Brain microvascular endothelial cell (primary cell): ENCODE results near the gene GLG1.
"Not testable (repeated sequence)": the region's sequence is repeated elsewhere in the genome, so short reads cannot be mapped to it uniquely, and the experiment has no call there.

Source experiments
- DNase-seq: peaks from one replicate; pipeline ENCODE4 v3.0.0-alpha.2; 2020
- H3K27ac ChIP-seq: fragments of 250-450 bp; sonication (Bioruptor Pico); 2 replicates; pipeline ENCODE4 v1.5.1; 2020; ENCODE audit warnings: mild to moderate bottlenecking, moderate library complexity
- H3K27me3 ChIP-seq: fragments of 250-450 bp; sonication (Bioruptor Pico); replicated peaks from 2 replicates; pipeline ENCODE4 v1.5.1; 2020; ENCODE audit warnings: mild to moderate bottlenecking
- H3K36me3 ChIP-seq: fragments of 250-450 bp; sonication (Bioruptor Pico); replicated peaks from 2 replicates; pipeline ENCODE4 v1.5.1; 2020; ENCODE audit warnings: mild to moderate bottlenecking
- H3K4me3 ChIP-seq: 2 replicates; pipeline ENCODE4 v1.5.1; 2011; ENCODE audit warnings: low read depth, mild to moderate bottlenecking, control low read depth, low read length, moderate library complexity
- CTCF ChIP-seq: IDR thresholded peaks from 2 replicates; pipeline ENCODE4 v1.5.1; 2011; ENCODE audit warnings: low read depth, mild to moderate bottlenecking, moderate library complexity, low read length, control low read depth, inconsistent platforms; ENCODE audit errors: missing control alignments
- in situ Hi-C: cut with HindIII; loops from 2 replicates; pipeline ENCODE4 v1.10.0; 2017; ENCODE audit warnings: low sequenced_read_pairs, low pct_ligation_motif_present

GLG1 gene

DNA sequence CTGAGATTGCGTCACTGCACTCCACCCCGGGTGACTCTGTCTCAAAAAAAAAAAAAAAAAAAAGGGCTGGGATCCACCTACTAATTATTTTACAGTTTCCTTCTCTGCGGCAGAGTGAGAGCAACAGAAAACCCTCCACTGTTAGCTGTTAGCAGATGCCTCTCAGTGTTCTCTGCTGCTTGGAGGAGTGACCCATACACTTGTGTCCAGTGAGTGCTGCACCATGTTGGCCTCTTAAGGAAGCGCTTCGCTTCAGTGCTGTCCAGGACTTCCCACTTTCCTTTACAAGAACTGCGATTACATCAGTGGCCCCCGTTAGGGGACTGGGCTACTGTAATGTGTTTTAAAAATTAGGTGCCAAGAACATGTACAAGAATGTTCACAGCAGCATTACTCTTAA is 167.2 kb downstream of the GLG1 start:
- no peak for TF ChIP-seq CTCF
- in situ Hi-C loops, result no loop called here
- Histone ChIP-seq H3K36me3 (peaks cover 5% of the 10 kb centered on the region), H3K27ac (no peak overlapping the region), H3K27me3 (no peaks in the 10 kb centered on the region), H3K4me3 (no peak overlapping the region)
- DNase-seq, result no peak

DNA sequence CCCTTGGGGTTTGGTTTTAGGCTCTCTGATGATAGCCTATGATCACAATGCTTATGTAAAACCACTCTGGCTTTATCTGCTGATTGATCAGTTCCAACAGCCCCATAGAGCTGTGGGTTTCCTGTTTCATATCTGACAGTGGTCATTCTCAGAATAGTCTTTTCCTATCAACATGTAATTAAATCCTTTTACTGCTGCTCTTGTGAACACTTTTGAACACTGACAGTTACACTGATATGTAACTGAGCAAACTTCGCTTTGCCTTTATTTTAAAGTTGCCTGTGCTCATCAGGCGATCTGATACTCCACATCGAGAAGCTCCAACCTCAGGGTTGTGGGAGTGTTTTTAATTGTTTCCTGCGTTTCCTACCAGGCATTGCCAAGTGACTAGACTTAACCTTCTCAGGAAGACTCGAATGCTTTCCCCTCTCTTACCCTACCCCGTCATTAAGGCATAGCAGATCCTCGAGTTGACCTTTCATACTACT is 168.4 kb downstream of the GLG1 start:
- in situ Hi-C loops, result no loop called here
- no peak overlapping the region for H3K27ac ChIP-seq

DNA sequence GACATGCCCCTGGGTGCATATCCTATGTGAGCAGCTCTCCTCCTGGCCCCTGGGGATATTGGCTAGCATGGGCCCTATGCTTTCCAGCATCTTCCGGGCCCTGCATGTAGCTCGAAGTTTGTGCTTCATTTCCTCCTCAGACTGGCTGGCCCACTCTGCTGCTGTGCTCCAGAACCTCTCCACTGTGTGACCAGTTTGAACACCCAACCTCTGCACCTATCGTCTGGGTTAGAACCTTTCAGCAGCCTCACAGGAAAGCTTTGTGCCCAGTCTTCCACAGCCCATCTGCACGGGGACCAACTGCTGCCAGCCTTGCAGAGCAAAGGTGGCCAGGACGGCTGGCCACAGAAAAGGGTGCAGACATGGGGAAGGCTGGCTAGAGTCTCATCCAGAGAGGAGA is 175.4 kb downstream of the GLG1 start:
- Histone ChIP-seq H3K27ac (no peak overlapping the region), H3K27me3 (no peaks in the 10 kb centered on the region), H3K36me3 (no peaks in the 10 kb centered on the region), H3K4me3 (no peak overlapping the region)
- TF ChIP-seq CTCF, result no peak
- DNase-seq, result no peak
- in situ Hi-C loops, result no loop called here

More for the DNA sequence above, 168.4 kb downstream of the GLG1 start:
- TF ChIP-seq CTCF, result no peak
- H3K27me3 ChIP-seq, result no peaks in the 10 kb centered on the region
- no peak for DNase-seq
- H3K4me3 ChIP-seq, result no peak overlapping the region
- peaks cover 5% of the 10 kb centered on the region for H3K36me3 ChIP-seq

GRCh38 chr16:74430036-74430712 is 176.7 kb downstream of the GLG1 start:
- H3K27me3 ChIP-seq, in situ Hi-C loops, H3K36me3 ChIP-seq, H3K27ac ChIP-seq, H3K4me3 ChIP-seq: not testable (repeated sequence)
- peak; percentile 51 for DNase-seq
- TF ChIP-seq CTCF, result peak; percentile 71

- H3K36me3 ChIP-seq, H3K27ac ChIP-seq, in situ Hi-C loops, DNase-seq, H3K27me3 ChIP-seq, H3K4me3 ChIP-seq: not testable (repeated sequence)
Observed at GRCh38 chr16:74428493-74428892, 178.4 kb downstream of the GLG1 start.

GRCh38 chr16:74425751-74426150 is 181.2 kb downstream of the GLG1 start:
- H3K27ac ChIP-seq, in situ Hi-C loops, H3K27me3 ChIP-seq, DNase-seq, H3K4me3 ChIP-seq, H3K36me3 ChIP-seq: not testable (repeated sequence)

DNA sequence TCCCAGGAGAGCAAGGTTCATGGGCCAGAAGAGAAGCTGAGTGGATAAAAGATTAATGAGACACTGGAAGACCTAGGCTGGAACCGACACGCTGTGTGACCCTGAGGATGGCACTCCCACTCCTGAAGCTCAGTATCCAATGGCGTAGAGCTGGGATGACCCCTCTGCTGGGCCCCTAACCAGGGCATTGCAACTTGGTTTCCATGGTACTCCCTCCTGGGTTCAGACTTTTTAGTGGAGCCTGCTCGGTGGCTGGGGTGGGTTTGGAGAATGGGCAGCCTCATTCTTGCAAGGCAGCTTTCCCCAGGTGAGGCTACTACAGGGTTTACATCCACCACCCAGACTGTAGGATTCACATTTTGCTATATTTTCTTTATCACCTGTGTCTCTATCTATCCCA is 183.2 kb downstream of the GLG1 start:
- in situ Hi-C loops, DNase-seq, H3K27me3 ChIP-seq, H3K4me3 ChIP-seq, H3K27ac ChIP-seq, H3K36me3 ChIP-seq: not testable (repeated sequence)

GRCh38 chr16:74422086-74422485 is 184.8 kb downstream of the GLG1 start:
- H3K36me3 ChIP-seq, H3K27ac ChIP-seq, H3K27me3 ChIP-seq, H3K4me3 ChIP-seq, in situ Hi-C loops, DNase-seq: not testable (repeated sequence)

DNA sequence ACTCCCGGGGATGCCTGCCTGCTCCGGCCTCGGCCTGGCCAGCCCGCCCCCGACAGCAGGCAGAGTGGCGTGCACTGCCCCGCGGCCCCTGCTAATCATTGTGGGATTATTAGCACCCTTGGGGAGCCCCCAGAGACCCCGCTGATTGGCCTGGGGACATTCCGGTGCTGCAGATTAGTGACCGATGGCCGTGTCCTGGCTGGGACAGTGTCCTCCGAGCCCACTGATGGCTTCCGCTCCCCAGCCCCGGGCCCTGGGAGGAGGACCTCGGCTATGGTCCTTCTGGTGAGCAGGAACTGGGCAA is 185.5 kb downstream of the GLG1 start:
- in situ Hi-C loops, H3K27ac ChIP-seq, H3K36me3 ChIP-seq, H3K27me3 ChIP-seq, DNase-seq, H3K4me3 ChIP-seq: not testable (repeated sequence)

DNA sequence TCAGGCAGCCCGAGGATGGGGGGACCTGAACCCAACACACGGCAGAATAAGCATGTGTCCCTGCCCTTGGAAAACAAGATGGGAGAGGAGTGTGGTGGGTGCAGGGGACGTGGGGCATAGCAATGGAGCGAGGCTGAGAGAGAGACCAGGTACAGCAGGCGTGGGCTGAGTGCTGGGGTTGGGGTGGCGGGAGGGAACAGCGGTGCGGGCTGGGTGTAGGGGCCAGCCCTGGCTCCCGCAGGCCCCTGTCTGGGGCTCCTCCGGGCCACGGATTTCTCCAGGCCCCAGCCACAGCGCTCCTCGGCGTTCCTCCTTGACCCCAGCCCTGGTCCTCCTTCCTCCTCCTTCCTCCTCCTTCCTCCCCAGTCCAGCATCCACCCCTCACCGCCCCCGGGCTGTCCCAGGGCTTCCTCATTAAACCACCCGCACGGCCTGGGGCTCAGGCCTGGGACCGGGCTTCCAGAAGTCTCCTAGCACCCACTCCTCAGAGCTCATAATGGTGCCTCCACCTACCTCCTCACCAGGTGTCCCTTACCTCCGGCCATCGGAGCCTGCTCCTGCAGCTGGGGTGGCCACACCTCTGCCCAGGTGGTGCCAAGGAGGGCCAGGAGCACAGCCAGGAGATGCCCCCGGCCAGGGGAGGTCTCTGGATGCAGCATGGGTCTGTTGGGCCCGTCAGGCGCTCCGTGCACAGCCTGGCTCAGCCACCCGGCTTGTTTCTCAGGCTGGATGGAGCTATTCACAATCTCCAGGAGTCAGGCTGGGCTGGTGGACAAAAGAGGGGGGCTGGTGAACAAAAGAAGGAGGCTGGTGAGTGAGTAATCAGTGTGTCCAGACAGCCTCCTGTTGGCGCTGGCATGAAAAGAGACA is 186.1 kb downstream of the GLG1 start, which contains the start of gene CLEC18B:
Gene CLEC18B, minus strand, starts transcription at position 867 of the 870 bp plus-strand sequence. Its CDS starts 208 bp downstream, at position 659.
- in situ Hi-C loops, H3K27me3 ChIP-seq, H3K36me3 ChIP-seq, H3K27ac ChIP-seq, H3K4me3 ChIP-seq: not testable (repeated sequence)
- peak; percentile 28 for DNase-seq
